AG09309 (cell line): ENCODE results near the gene C6orf136.
"Not testable (repeated sequence)": the region's sequence is repeated elsewhere in the genome, so short reads cannot be mapped to it uniquely, and the experiment has no call there.

Experiments
- DNase-seq: peaks from one replicate; pipeline ENCODE4 v3.0.0-alpha.2; 2010; ENCODE audit warnings: low read depth
- H3K4me3 ChIP-seq: 2 replicates; pipeline ENCODE4 v1.5.1; 2011; ENCODE audit warnings: mild to moderate bottlenecking, low read depth, low read length, moderate library complexity; ENCODE audit not compliant: control insufficient read depth
- CTCF ChIP-seq: IDR thresholded peaks from 2 replicates; pipeline ENCODE4 v1.5.1; 2011; ENCODE audit warnings: mild to moderate bottlenecking, low read depth, low read length, inconsistent platforms; ENCODE audit not compliant: insufficient read depth, control insufficient read depth; ENCODE audit errors: missing control alignments

Gene C6orf136

GRCh38 chr6:30657454-30657853, 10.5 kb downstream of the C6orf136 start:
- TF ChIP-seq CTCF, result no peak
- no peak overlapping the region for H3K4me3 ChIP-seq
- no peak for DNase-seq

GRCh38 chr6:30657922-30658321, 11.0 kb downstream of the C6orf136 start:
- DNase-seq, H3K4me3 ChIP-seq: not testable (repeated sequence)

- no peak for DNase-seq
- no peak overlapping the region for H3K4me3 ChIP-seq
- no peak for TF ChIP-seq CTCF
These were observed 18.2 kb downstream of the C6orf136 start for GRCh38 chr6:30664994-30665767.

- H3K4me3 ChIP-seq, DNase-seq: not testable (repeated sequence)
These were observed 19.4 kb downstream of the C6orf136 start for GRCh38 chr6:30666300-30666699.

GRCh38 chr6:30670760-30671527, 24.0 kb downstream of the C6orf136 start:
- DNase-seq, result no peak
- TF ChIP-seq CTCF, result peak; percentile 12
- no peak overlapping the region for H3K4me3 ChIP-seq

GRCh38 chr6:30672445-30673253, 25.7 kb downstream of the C6orf136 start, which contains the start of gene DHX16:
Gene DHX16, minus strand, starts transcription at chr6:30673006. Its CDS starts 165 bp downstream, at chr6:30672841.
- H3K4me3 ChIP-seq, result peak within 1 kb of the TSS; percentile 74
- peak; percentile 93 for DNase-seq
- peak; percentile 82 for TF ChIP-seq CTCF

- TF ChIP-seq CTCF, result no peak
- no peak for DNase-seq
- no peak overlapping the region for H3K4me3 ChIP-seq
These were observed 29.8 kb downstream of the C6orf136 start for GRCh38 chr6:30676660-30677285.
